Activated naive CD4-positive, alpha-beta T cell treated with Interleukin-2 at 50 U/mL for 16 hours (primary cell): ENCODE measurements around the gene GTF3C5.

Source experiments
- DNase-seq: peaks from one replicate; pipeline ENCODE4 v3.0.0-alpha.2; 2020

The GTF3C5 gene

GRCh38 chr9:133031496-133031911, 707 bp downstream of the GTF3C5 start:
- no peak for DNase-seq

- no peak for DNase-seq
These were observed 1.4 kb downstream of the GTF3C5 start for GRCh38 chr9:133032171-133032570.

GRCh38 chr9:133035669-133036068, 4.9 kb downstream of the GTF3C5 start:
- no peak for DNase-seq

GRCh38 chr9:133037775-133038515, 7.1 kb downstream of the GTF3C5 start:
- no peak for DNase-seq

GRCh38 chr9:133040892-133041479, 10.2 kb downstream of the GTF3C5 start:
- peak; percentile 53 for DNase-seq

GRCh38 chr9:133041958-133042357, 11.2 kb downstream of the GTF3C5 start:
- no peak for DNase-seq

- DNase-seq = no peak
These were observed 11.9 kb downstream of the GTF3C5 start for GRCh38 chr9:133042676-133043075.

- no peak for DNase-seq
These were observed 12.7 kb downstream of the GTF3C5 start for GRCh38 chr9:133043449-133044035.

GRCh38 chr9:133044125-133044524, 13.3 kb downstream of the GTF3C5 start:
- DNase-seq = no peak

GRCh38 chr9:133044661-133045060, 13.9 kb downstream of the GTF3C5 start:
- no peak for DNase-seq

- DNase-seq = no peak
These were observed 14.3 kb downstream of the GTF3C5 start for GRCh38 chr9:133045132-133045531.

- no peak for DNase-seq
These were observed 15.6 kb downstream of the GTF3C5 start for GRCh38 chr9:133046196-133046899.

GRCh38 chr9:133046900-133047295, 16.1 kb downstream of the GTF3C5 start:
- no peak for DNase-seq

GRCh38 chr9:133048595-133048994, 17.8 kb downstream of the GTF3C5 start:
- DNase-seq = peak; percentile 28

GRCh38 chr9:133049043-133049442, 18.2 kb downstream of the GTF3C5 start:
- no peak for DNase-seq

- DNase-seq = no peak
These were observed 19.3 kb downstream of the GTF3C5 start for GRCh38 chr9:133050142-133050541.

- DNase-seq = no peak
These were observed 20.0 kb downstream of the GTF3C5 start for GRCh38 chr9:133050781-133051180.

GRCh38 chr9:133051281-133051900, 20.6 kb downstream of the GTF3C5 start:
- DNase-seq = no peak

- no peak for DNase-seq
These were observed 21.3 kb downstream of the GTF3C5 start for GRCh38 chr9:133051966-133052539.

GRCh38 chr9:133054194-133054890, 23.5 kb downstream of the GTF3C5 start:
- no peak for DNase-seq

GRCh38 chr9:133054966-133055365, 24.2 kb downstream of the GTF3C5 start:
- no peak for DNase-seq

GRCh38 chr9:133055788-133056420, 25.1 kb downstream of the GTF3C5 start:
- no peak for DNase-seq
